HepG2 (cell line): ENCODE data around the gene PDP2. TPM values are rescaled to one million over a fixed set of nuclear protein-coding genes. Genes with fewer than 3 reads are reported as not detected.

Experiments used
- ATAC-seq: fragments of 200-7000 bp; cut with Tn5 transposase; 3 replicates; pipeline ENCODE4 v1.9.1; 2020; ENCODE audit warnings: mild to moderate bottlenecking, moderate library complexity
- BruUV-seq: library from RNA; stranded (reverse); fragments of 400-500 nt; replicated peaks from 2 replicates; lab custom pipeline; 2021; lab: Mats Ljungman, UMichigan
- CTCF ChIA-PET: fragments of 300-600 bp; formaldehyde crosslinking; extraction: SDS; loops from one replicate; lab custom pipeline; 2021; ENCODE audit warnings: low total read pairs, inconsistent platforms, low intra/inter-chr PET ratio; lab: Yijun Ruan, JAX
- POLR2A ChIA-PET: fragments of 350-600 bp; sonication (Branson Sonifier 250); formaldehyde crosslinking; loops from one replicate; lab custom pipeline; 2020; ENCODE audit warnings: antibody characterized with exemption, inconsistent platforms; lab: Yijun Ruan, JAX
- DNase-seq: peaks from one replicate; pipeline ENCODE4 v3.0.0-alpha.2; 2015; ENCODE audit warnings: low spot score
- FAIRE-seq: peaks from 3 replicates; lab custom pipeline; 2011; peaks lifted over from hg19 to GRCh38; lab: Jason Lieb, UNC
- H2AFZ ChIP-seq: one replicate; pipeline ENCODE4 v1.6.1; 2011; ENCODE audit warnings: low read length, inconsistent platforms
- H3K27ac ChIP-seq: fragments of 300-600 bp; 3 replicates; pipeline ENCODE4 v1.8.0; 2011; ENCODE audit warnings: mixed run types, mild to moderate bottlenecking, mixed read lengths, low read length, inconsistent platforms; ENCODE audit not compliant: insufficient read depth; ENCODE audit errors: extremely low read length
- H3K27me3 ChIP-seq, 2 experiments: fragments of 200-600 bp in 1 of 2; 2 replicates in 1 of 2; 3 replicates in 1 of 2; pipeline versions ENCODE4 v1.6.0 to v1.8.0; 2011; ENCODE audit warnings: low read length in 2 of 2, mild to moderate bottlenecking in 2 of 2, moderate library complexity in 2 of 2, inconsistent platforms in 1 of 2; ENCODE audit not compliant: insufficient read depth in 2 of 2, control insufficient read depth in 1 of 2
- H3K36me3 ChIP-seq, 2 experiments: fragments of 200-600 bp in 1 of 2; replicated peaks in 1 of 2; 2 replicates in 1 of 2; 3 replicates in 1 of 2; pipeline versions ENCODE4 v1.5.1 to v1.8.0; 2011; ENCODE audit warnings: low read length in 2 of 2, inconsistent platforms in 1 of 2; ENCODE audit not compliant: insufficient read depth in 2 of 2, control insufficient read depth in 1 of 2
- H3K4me1 ChIP-seq: 2 replicates; pipeline ENCODE4 v1.5.1; 2012; ENCODE audit warnings: low read length, inconsistent platforms; ENCODE audit not compliant: insufficient read depth
- H3K4me2 ChIP-seq: 2 replicates; pipeline ENCODE4 v1.6.0; 2011; ENCODE audit warnings: low read depth, low read length, inconsistent platforms
- H3K4me3 ChIP-seq, 3 experiments: fragments of 200-600 bp in 1 of 3; sonication (generic), shearing (Covaris generic) in 1 of 3; replicated peaks in 1 of 3; 2 replicates each; pipeline ENCODE4 v1.5.1; 2011 to 2016; ENCODE audit warnings: low read length in 3 of 3, inconsistent platforms in 2 of 3, low read depth in 2 of 3, mild to moderate bottlenecking in 2 of 3, control low read depth in 1 of 3, mixed read lengths in 1 of 3; ENCODE audit not compliant: insufficient read depth in 1 of 3
- H3K79me2 ChIP-seq: one replicate; pipeline ENCODE4 v1.6.1; 2011; ENCODE audit warnings: low read length, inconsistent platforms; ENCODE audit not compliant: insufficient read depth
- H3K9ac ChIP-seq: 2 replicates; pipeline ENCODE4 v1.6.0; 2011; ENCODE audit warnings: mild to moderate bottlenecking, low read depth, low read length, inconsistent platforms; ENCODE audit not compliant: insufficient read depth
- H3K9me3 ChIP-seq: 2 replicates; pipeline ENCODE4 v1.5.1; 2012; ENCODE audit warnings: mild to moderate bottlenecking, low read length
- H4K20me1 ChIP-seq: 2 replicates; pipeline ENCODE4 v1.6.0; 2011; ENCODE audit warnings: inconsistent platforms, mild to moderate bottlenecking, low read length, moderate library complexity; ENCODE audit not compliant: insufficient read depth
- AGO1 ChIP-seq: fragments of 200-400 bp; formaldehyde crosslinking; IDR thresholded peaks from 2 replicates; pipeline ENCODE4 v1.6.1; 2017; ENCODE audit warnings: mild to moderate bottlenecking, low read depth, low read length, moderate library complexity; ENCODE audit not compliant: poor library complexity, severe bottlenecking
- ISL2 ChIP-seq: sonication (generic); formaldehyde crosslinking; IDR thresholded peaks from 2 replicates; pipeline ENCODE4 v1.5.0; 2020; ENCODE audit warnings: missing genetic modification reagents
- RFX5 ChIP-seq: IDR thresholded peaks from 2 replicates; pipeline ENCODE4 v1.6.1; 2011; ENCODE audit warnings: low read depth, low read length, improper control_type of control experiment
- SIX1 ChIP-seq: sonication (generic); formaldehyde crosslinking; IDR thresholded peaks from 2 replicates; pipeline ENCODE4 v1.4.0; 2020; ENCODE audit warnings: missing genetic modification reagents, borderline replicate concordance
- TERF1 ChIP-seq: sonication (generic); formaldehyde crosslinking; IDR thresholded peaks from 2 replicates; pipeline ENCODE4 v1.8.0; 2022; ENCODE audit warnings: mild to moderate bottlenecking, missing genetic modification reagents, moderate library complexity
- ZNF318 ChIP-seq: sonication (generic); formaldehyde crosslinking; IDR thresholded peaks from 2 replicates; pipeline ENCODE4 v1.4.0; 2020; ENCODE audit warnings: mild to moderate bottlenecking, missing genetic modification reagents
- ZNF451 ChIP-seq: sonication (generic); formaldehyde crosslinking; IDR thresholded peaks from 2 replicates; pipeline ENCODE4 v1.5.0; 2020; ENCODE audit warnings: mild to moderate bottlenecking, missing genetic modification reagents
- ZNF468 ChIP-seq: sonication (generic); formaldehyde crosslinking; IDR thresholded peaks from 2 replicates; pipeline ENCODE4 v1.8.0; 2022; ENCODE audit warnings: mild to moderate bottlenecking, moderate library complexity, missing genetic modification reagents
- ZNF512 ChIP-seq: sonication (generic); formaldehyde crosslinking; IDR thresholded peaks from 2 replicates; pipeline ENCODE4 v1.4.0; 2020; ENCODE audit warnings: mild to moderate bottlenecking, missing genetic modification reagents
- ZNF550 ChIP-seq: sonication (generic); formaldehyde crosslinking; IDR thresholded peaks from 2 replicates; pipeline ENCODE4 v1.4.0; 2020; ENCODE audit warnings: mild to moderate bottlenecking, missing genetic modification reagents, borderline replicate concordance
- ZNF691 ChIP-seq: sonication (generic); formaldehyde crosslinking; IDR thresholded peaks from 2 replicates; pipeline ENCODE4 v1.4.0; 2020; ENCODE audit warnings: missing genetic modification reagents, low read depth, mild to moderate bottlenecking, borderline replicate concordance
- WGBS: methylation state at CpG from one replicate; pipeline ENCODE4 v1.1.6; 2017; ENCODE audit warnings: low lambda C conversion rate; 5-methylcytosine and 5-hydroxymethylcytosine counted together
- in situ Hi-C: cut with HindIII; loops from 2 replicates; pipeline ENCODE4 v1.10.0; 2017; ENCODE audit warnings: low pct_unique_long_range_greater_than_20kb; ENCODE audit not compliant: extremely low pct_ligation_motif_present
- intact Hi-C: fragments of 100-400 bp; cut with micrococcal nuclease; formaldehyde crosslinking; loops from one replicate; pipeline ENCODE4 v1.10.0; 2022; ENCODE audit not compliant: unreplicated experiment
- polyA plus RNA-seq, 8 experiments: library from polyadenylated mRNA; depleted of rRNA in 3 of 8; stranded (reverse) in 7 of 8; unstranded in 1 of 8; fragments of >200 nt; fragmentation: Illumina TruSeq in 4 of 8; extraction: Trizol in 4 of 8; gene quantifications; 2 replicates each; pipeline versions ENCODE4 v1.2.1 to v1.2.3, GENCODE V29; 2011 to 2016; ENCODE audit warnings: low read depth in 4 of 8, missing spikeins in 1 of 8, mixed read lengths in 1 of 8; ENCODE audit not compliant: insufficient read depth in 1 of 8
- total RNA-seq, 5 experiments: library from RNA; depleted of rRNA; stranded (reverse); fragments of >200 nt; fragmentation: Illumina TruSeq; extraction: Trizol; gene quantifications; 2 replicates each; pipeline ENCODE4 v1.2.3, GENCODE V29; 2016; ENCODE audit warnings: low read depth in 1 of 5

The PDP2 gene
- total and polyA plus RNA-seq, 2 of the 13 experiments (the other 11 are each of a cell fraction or from before 2014, with no cell fraction given): 12.8 to 15.8 TPM

GRCh38 chr16:66913711-66914110 is 33.4 kb downstream of the PDP2 start (continued):
- TF ChIP-seq ZNF512 (CRISPR knock-in tag) (no peak), RFX5 (no peak), ZNF691 (no peak), TERF1 (no peak)

- in situ Hi-C loops: no loop called here
- POLR2A ChIA-PET: no interaction called here
- H3K27me3 ChIP-seq: no peaks in the 10 kb centered on the region; a peak in 1 of 5 replicates
- TF ChIP-seq ZNF550 (no peak), AGO1 (no peak), SIX1 (CRISPR knock-in tag) (no peak), ISL2 (CRISPR knock-in tag) (no peak), ZNF318 (CRISPR knock-in tag) (no peak), ZNF468 (CRISPR knock-in tag) (no peak), ZNF451 (CRISPR knock-in tag) (no peak)
These were observed 34.2 kb downstream of the PDP2 start for GRCh38 chr16:66914541-66914940.

More at GRCh38 chr16:66914541-66914940, 34.2 kb downstream of the PDP2 start:
- intact Hi-C loops: no loop called here
- no peak overlapping the region for H3K27ac ChIP-seq
- H3K79me2 ChIP-seq: no peaks in the 10 kb centered on the region
- FAIRE-seq (no peak), DNase-seq (no peak), ATAC-seq (no peak)
- no peaks in the 10 kb centered on the region for H3K9me3 ChIP-seq
- H3K9ac ChIP-seq: no peak overlapping the region
- H3K36me3 ChIP-seq: no peaks in the 10 kb centered on the region
- H3K4me3 ChIP-seq: no peak overlapping the region
- no peaks in the 10 kb centered on the region for H4K20me1 ChIP-seq
- H2AFZ ChIP-seq: no peak overlapping the region
- CTCF ChIA-PET: no interaction called here
- 96% methylated on average over 7 of the region's 7 CpGs for WGBS
- H3K4me2 ChIP-seq: no peak overlapping the region
- no TSS peak for BruUV-seq
- peaks cover 37% of the 10 kb centered on the region for H3K4me1 ChIP-seq
